ENCODE measurements around the gene OR5K1.

DNA sequence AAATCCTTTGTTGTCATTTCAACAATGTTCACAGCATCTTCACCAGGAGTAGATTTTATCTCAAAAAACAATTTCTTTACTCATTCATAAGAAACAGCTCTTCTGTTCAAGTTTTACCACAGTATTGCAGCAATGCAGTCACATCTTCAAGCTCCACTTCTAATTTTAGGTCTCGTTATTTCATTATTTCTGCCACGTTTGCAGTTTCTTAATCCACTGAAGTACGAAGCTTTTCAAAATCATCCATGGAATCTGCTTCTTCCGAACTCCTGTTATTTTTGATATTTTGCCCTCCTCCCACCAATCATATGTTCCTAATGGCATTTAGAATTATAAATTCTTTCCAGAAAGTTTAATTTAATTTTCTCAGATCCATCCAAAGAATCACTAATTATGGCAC, 12.6 kb upstream of the OR5K1 start:
- no peak for TF ChIP-seq POLR2AphosphoS5 (IDR thresholded peaks at IDR 0.05; ENCODE audit: insufficient read depth, low read depth, low read length)
- TF ChIP-seq, protein P1, sequence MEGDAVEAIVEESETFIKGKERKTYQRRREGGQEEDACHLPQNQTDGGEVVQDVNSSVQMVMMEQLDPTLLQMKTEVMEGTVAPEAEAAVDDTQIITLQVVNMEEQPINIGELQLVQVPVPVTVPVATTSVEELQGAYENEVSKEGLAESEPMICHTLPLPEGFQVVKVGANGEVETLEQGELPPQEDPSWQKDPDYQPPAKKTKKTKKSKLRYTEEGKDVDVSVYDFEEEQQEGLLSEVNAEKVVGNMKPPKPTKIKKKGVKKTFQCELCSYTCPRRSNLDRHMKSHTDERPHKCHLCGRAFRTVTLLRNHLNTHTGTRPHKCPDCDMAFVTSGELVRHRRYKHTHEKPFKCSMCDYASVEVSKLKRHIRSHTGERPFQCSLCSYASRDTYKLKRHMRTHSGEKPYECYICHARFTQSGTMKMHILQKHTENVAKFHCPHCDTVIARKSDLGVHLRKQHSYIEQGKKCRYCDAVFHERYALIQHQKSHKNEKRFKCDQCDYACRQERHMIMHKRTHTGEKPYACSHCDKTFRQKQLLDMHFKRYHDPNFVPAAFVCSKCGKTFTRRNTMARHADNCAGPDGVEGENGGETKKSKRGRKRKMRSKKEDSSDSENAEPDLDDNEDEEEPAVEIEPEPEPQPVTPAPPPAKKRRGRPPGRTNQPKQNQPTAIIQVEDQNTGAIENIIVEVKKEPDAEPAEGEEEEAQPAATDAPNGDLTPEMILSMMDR (IDR thresholded peaks at IDR 0.05; ENCODE audit: extremely low read depth in 1 of 2, insufficient read depth in 1 of 2, low read depth in 1 of 2, low read length in 2 of 2): no peak
- TF ChIP-seq FOS (IDR thresholded peaks at IDR 0.05; ENCODE audit: borderline replicate concordance, insufficient read depth, low read length): no peak
- TF ChIP-seq JUN (IDR thresholded peaks at IDR 0.05; ENCODE audit: borderline replicate concordance, insufficient read depth, insufficient read length, low read depth): no peak
- TF ChIP-seq POLR2A (IDR thresholded peaks at IDR 0.05; ENCODE audit: low read depth, low read length): no peak
- TF ChIP-seq EZH2 (IDR thresholded peaks at IDR 0.05; ENCODE audit: borderline replicate concordance, low read depth, low read length, severe bottlenecking): no peak
- TF ChIP-seq, protein P2, sequence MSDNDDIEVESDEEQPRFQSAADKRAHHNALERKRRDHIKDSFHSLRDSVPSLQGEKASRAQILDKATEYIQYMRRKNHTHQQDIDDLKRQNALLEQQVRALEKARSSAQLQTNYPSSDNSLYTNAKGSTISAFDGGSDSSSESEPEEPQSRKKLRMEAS (IDR thresholded peaks at IDR 0.05; ENCODE audit: insufficient read depth, insufficient read length): no peak
- no peak for TF ChIP-seq GATA2 (IDR thresholded peaks at IDR 0.05; ENCODE audit: insufficient read depth, insufficient read length, low read depth, low read length)

Measured in endothelial cell of umbilical vein (primary cell).